ENCODE results near the gene MOXD1.
A peak's percentile ranks its signal among the peaks of the same experiment; 100 is the strongest.

Gene MOXD1

DNA sequence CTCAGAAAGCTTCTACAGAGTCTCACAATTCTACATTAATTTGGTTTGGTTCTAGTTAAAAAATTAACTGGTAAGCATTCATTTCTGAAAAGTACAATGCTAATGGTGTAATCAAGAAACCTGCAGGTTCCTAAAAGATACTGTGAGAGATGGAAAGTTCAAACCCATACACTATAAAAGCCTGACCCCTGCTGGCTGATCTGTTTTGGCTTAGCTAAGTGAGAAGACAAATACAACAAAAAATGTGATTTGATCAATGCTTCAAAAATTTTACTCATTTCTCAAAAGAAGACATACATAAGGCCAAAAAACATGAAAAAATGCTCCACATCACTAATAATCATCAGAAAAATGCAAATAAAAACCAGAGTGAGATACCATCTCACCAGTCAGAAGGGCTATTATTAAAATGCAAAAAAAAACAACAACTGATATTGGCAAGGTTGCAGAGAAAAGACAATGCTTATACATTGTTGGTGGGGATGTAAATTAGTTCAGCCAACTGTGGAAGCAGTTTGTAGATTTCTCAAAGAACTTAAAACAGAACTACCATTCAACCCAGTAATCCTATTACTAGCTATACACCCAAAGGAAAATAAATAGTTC lies 102.8 kb downstream of the MOXD1 start:
- H3K9ac ChIP-seq (ENCODE audit: low read length): no peak overlapping the region
- H3K27ac ChIP-seq (ENCODE audit: low read length): no peak overlapping the region
- H3K4me3 ChIP-seq (ENCODE audit: low read length): no peak overlapping the region
- H3K4me1 ChIP-seq (ENCODE audit: control insufficient read depth, low read depth, low read length): no peaks in the 10 kb centered on the region
- no peaks in the 10 kb centered on the region for H3K27me3 ChIP-seq (ENCODE audit: control insufficient read depth, insufficient read depth, low read length)
- no peaks in the 10 kb centered on the region for H3K36me3 ChIP-seq (ENCODE audit: control insufficient read depth, low read depth, low read length)
- H3K9me3 ChIP-seq (ENCODE audit: control insufficient read depth, low read depth, low read length): no peaks in the 10 kb centered on the region

- no peaks in the 10 kb centered on the region for H3K36me3 ChIP-seq (ENCODE audit: control insufficient read depth, low read depth, low read length)
- H3K27ac ChIP-seq (ENCODE audit: low read length): no peak overlapping the region
- H3K4me3 ChIP-seq (ENCODE audit: low read length): no peak overlapping the region
- peaks cover 3% of the 10 kb centered on the region for H3K4me1 ChIP-seq (ENCODE audit: control insufficient read depth, low read depth, low read length)
- no peaks in the 10 kb centered on the region for H3K27me3 ChIP-seq (ENCODE audit: control insufficient read depth, insufficient read depth, low read length)
- H3K9ac ChIP-seq (ENCODE audit: low read length): no peak overlapping the region
- H3K9me3 ChIP-seq (ENCODE audit: control insufficient read depth, low read depth, low read length): no peaks in the 10 kb centered on the region
Observed at GRCh38 chr6:132289756-132290155, 111.5 kb downstream of the MOXD1 start.

DNA sequence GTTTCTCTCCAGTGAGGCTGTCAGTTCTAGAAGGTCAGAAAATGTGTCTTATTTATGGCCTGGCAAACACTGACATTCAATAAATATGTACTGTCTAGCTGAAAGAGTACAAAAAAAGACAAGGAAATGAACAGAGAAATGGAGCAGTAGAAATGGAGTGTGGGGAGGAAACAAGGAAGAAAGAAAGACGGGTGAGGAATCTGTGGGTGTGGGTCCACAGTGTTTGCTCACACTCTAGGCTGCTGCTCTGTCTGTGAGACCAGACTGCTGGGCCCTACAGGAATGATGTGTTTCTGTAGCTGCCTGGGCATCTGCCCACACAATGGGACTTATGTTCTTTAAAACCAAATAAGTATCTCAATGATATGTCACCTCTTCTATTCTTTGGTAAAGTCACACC lies 114.2 kb downstream of the MOXD1 start:
- Histone ChIP-seq H3K27me3 (ENCODE audit: control insufficient read depth, insufficient read depth, low read length) (no peaks in the 10 kb centered on the region), H3K4me1 (ENCODE audit: control insufficient read depth, low read depth, low read length) (peaks cover 3% of the 10 kb centered on the region), H3K36me3 (ENCODE audit: control insufficient read depth, low read depth, low read length) (no peaks in the 10 kb centered on the region), H3K4me3 (ENCODE audit: low read length) (no peak overlapping the region), H3K9ac (ENCODE audit: low read length) (no peak overlapping the region), H3K9me3 (ENCODE audit: control insufficient read depth, low read depth, low read length) (no peaks in the 10 kb centered on the region), H3K27ac (ENCODE audit: low read length) (no peak overlapping the region)

DNA sequence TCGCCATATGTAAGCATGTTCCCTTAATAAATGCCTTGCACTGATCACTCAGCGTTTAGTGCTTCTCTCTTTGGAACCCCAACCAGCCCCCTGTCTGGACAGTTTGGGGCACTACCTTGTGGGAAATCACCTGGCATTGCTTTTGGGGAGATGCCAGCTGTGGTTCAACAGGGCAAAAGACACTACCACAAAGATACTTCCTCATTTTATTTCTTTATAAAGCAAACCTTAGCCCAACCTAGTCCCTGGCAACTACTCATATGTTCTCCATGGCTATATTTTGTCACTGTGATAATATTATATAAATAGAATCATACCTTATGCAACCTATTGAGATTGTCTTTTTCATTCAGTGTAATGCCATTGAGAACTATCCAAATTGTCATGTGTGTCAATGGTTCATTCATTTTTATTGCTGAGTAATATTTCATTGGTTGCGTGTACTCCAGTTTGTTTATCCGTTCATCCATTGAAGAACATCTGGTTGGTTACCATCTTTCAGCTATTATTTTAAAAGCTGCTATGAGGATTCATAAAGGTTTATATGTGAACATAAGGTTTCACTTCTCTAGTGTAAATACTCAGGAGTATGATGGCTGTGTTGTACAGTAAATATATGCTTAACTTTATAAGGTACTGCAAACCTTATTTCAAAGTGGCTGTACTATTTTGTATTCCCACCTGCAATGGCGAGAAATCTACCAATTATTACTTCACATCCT lies 114.8 kb downstream of the MOXD1 start:
- Histone ChIP-seq H3K4me1 (ENCODE audit: control insufficient read depth, low read depth, low read length) (peaks cover 3% of the 10 kb centered on the region), H3K27ac (ENCODE audit: low read length) (no peak overlapping the region), H3K9me3 (ENCODE audit: control insufficient read depth, low read depth, low read length) (no peaks in the 10 kb centered on the region), H3K4me3 (ENCODE audit: low read length) (no peak overlapping the region), H3K27me3 (ENCODE audit: control insufficient read depth, insufficient read depth, low read length) (no peaks in the 10 kb centered on the region), H3K9ac (ENCODE audit: low read length) (no peak overlapping the region), H3K36me3 (ENCODE audit: control insufficient read depth, low read depth, low read length) (no peaks in the 10 kb centered on the region)

DNA sequence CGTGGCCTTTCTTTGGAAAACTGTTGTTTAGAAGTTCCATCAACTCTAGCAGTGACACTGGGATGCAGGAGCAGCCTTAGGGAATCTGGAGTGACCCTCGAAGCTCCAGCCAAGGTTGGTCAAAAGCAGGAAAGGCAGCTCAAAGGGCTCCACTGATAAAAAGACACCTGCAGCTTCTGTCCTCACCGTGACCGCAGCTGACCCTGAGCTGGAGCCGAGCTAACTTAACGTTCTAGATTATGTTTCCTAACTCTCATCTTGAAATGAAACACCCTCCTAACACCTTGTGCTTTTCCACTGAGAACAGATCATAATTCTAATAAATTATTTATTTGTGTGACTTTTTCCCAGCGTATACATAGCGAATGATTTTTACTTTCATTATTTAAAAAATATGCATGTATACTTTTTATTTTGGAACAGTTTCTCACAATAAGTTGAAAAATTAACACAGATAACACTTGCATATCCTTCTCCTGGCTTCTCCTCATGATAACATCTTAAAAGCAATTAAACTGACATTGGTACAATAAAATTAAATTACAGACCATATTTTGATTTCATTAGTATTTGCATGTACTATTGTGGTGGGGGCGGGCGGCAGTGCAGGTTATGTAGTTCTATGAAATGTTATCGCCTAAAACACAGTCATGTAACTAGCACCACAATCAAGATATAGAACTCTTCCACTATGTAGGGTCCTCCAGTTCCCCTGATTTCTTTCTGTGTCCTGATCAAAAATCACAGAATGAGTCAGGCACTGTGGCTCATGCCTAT lies 116.1 kb downstream of the MOXD1 start:
- H3K27ac ChIP-seq (ENCODE audit: low read length): no peak overlapping the region
- H3K9ac ChIP-seq (ENCODE audit: low read length): no peak overlapping the region
- no peaks in the 10 kb centered on the region for H3K36me3 ChIP-seq (ENCODE audit: control insufficient read depth, low read depth, low read length)
- peaks cover 3% of the 10 kb centered on the region for H3K4me1 ChIP-seq (ENCODE audit: control insufficient read depth, low read depth, low read length)
- H3K27me3 ChIP-seq (ENCODE audit: control insufficient read depth, insufficient read depth, low read length): no peaks in the 10 kb centered on the region
- H3K4me3 ChIP-seq (ENCODE audit: low read length): no peak overlapping the region
- no peaks in the 10 kb centered on the region for H3K9me3 ChIP-seq (ENCODE audit: control insufficient read depth, low read depth, low read length)

GRCh38 chr6:132282696-132283095 lies 118.6 kb downstream of the MOXD1 start:
- Histone ChIP-seq H3K9me3 (ENCODE audit: control insufficient read depth, low read depth, low read length) (no peaks in the 10 kb centered on the region), H3K27me3 (ENCODE audit: control insufficient read depth, insufficient read depth, low read length) (no peaks in the 10 kb centered on the region), H3K4me1 (ENCODE audit: control insufficient read depth, low read depth, low read length) (no peaks in the 10 kb centered on the region), H3K27ac (ENCODE audit: low read length) (no peak overlapping the region), H3K9ac (ENCODE audit: low read length) (no peak overlapping the region), H3K36me3 (ENCODE audit: control insufficient read depth, low read depth, low read length) (no peaks in the 10 kb centered on the region), H3K4me3 (ENCODE audit: low read length) (no peak overlapping the region)

GRCh38 chr6:132280436-132280835 lies 120.8 kb downstream of the MOXD1 start:
- Histone ChIP-seq H3K4me3 (ENCODE audit: low read length) (no peak overlapping the region), H3K9ac (ENCODE audit: low read length) (no peak overlapping the region), H3K9me3 (ENCODE audit: control insufficient read depth, low read depth, low read length) (no peaks in the 10 kb centered on the region), H3K27me3 (ENCODE audit: control insufficient read depth, insufficient read depth, low read length) (no peaks in the 10 kb centered on the region), H3K4me1 (ENCODE audit: control insufficient read depth, low read depth, low read length) (no peaks in the 10 kb centered on the region), H3K27ac (ENCODE audit: low read length) (no peak overlapping the region), H3K36me3 (ENCODE audit: control insufficient read depth, low read depth, low read length) (no peaks in the 10 kb centered on the region)

DNA sequence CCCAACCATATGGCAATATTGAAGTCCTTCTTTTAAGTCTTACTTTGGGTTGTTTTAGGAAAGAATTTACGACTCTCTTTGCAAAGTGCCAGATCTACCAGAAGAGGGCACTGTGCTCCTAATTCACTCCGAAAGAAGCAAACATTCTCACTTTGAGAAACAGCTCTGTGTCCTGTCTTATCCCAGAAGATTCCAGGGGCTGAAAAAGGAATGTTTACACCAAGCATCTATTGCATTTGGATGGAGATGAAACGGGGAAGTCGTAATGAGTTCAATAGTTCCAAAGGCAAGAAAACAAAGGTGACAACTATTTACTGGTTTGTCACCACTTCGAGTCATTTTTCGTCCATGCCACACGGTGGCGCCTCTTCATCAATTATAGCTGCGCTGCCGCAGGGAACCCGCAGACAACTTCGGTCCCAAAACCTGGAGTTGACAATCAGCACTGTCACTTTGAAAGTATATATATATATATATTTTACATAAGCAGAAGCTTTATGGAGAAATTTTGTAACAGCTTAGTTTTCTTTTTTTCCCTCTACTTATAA lies 121.6 kb downstream of the MOXD1 start:
- Histone ChIP-seq H3K9ac (ENCODE audit: low read length) (peak overlapping the region; percentile 36), H3K27ac (ENCODE audit: low read length) (no peak overlapping the region), H3K4me1 (ENCODE audit: control insufficient read depth, low read depth, low read length) (no peaks in the 10 kb centered on the region), H3K9me3 (ENCODE audit: control insufficient read depth, low read depth, low read length) (no peaks in the 10 kb centered on the region), H3K4me3 (ENCODE audit: low read length) (peak overlapping the region; percentile 71), H3K27me3 (ENCODE audit: control insufficient read depth, insufficient read depth, low read length) (no peaks in the 10 kb centered on the region), H3K36me3 (ENCODE audit: control insufficient read depth, low read depth, low read length) (no peaks in the 10 kb centered on the region)

DNA sequence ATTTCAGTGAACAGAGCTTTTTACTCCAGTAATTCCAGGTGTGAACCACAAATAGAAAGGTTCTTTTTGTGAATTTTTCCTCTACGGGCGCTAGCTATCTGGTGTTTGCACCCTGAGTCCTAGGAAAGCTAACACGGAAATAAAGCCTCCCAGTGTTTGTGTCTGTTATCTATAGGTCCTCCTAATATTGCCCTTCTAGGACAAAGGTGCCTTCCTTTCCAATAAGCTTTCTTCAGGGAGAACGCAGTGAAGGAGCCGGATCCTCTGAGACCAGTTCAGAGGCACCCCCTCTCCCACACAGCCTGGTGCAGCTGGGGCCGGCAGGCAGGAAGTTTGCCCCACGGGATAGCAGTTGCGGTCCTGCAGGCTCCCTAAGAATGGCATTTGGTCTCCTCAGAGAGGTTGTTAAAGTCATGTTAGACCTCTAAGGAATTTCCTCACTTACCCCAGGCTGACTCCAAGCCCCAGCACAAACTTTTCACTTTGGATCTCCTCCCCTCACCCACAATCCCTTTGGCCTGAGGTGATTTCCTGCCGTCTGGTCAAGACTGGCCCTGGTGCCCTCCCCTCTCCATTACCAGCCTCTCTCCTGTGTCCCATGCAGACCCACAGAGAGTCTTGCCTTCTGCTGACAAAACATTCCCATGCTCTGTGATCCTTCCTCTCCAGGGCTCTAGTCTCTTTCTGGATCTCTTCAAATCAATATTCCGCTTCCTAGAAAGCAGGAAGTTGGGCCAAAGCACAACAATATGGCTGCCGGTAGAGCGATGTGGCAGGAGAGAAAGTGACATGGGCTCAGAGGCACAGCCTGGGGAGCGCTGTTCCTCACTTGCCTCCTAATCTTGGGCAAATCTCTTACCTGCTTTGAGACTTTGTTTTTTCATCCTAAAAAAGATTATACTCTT lies 126.0 kb downstream of the MOXD1 start:
- no peaks in the 10 kb centered on the region for H3K27me3 ChIP-seq (ENCODE audit: control insufficient read depth, insufficient read depth, low read length)
- no peaks in the 10 kb centered on the region for H3K36me3 ChIP-seq (ENCODE audit: control insufficient read depth, low read depth, low read length)
- no peak overlapping the region for H3K9ac ChIP-seq (ENCODE audit: low read length)
- H3K4me1 ChIP-seq (ENCODE audit: control insufficient read depth, low read depth, low read length): no peaks in the 10 kb centered on the region
- no peaks in the 10 kb centered on the region for H3K9me3 ChIP-seq (ENCODE audit: control insufficient read depth, low read depth, low read length)
- H3K4me3 ChIP-seq (ENCODE audit: low read length): no peak overlapping the region
- H3K27ac ChIP-seq (ENCODE audit: low read length): no peak overlapping the region

GRCh38 chr6:132272776-132273175 lies 128.5 kb downstream of the MOXD1 start:
- Histone ChIP-seq H3K9ac (ENCODE audit: low read length) (no peak overlapping the region), H3K27ac (ENCODE audit: low read length) (no peak overlapping the region), H3K27me3 (ENCODE audit: control insufficient read depth, insufficient read depth, low read length) (no peaks in the 10 kb centered on the region), H3K4me3 (ENCODE audit: low read length) (no peak overlapping the region), H3K4me1 (ENCODE audit: control insufficient read depth, low read depth, low read length) (no peaks in the 10 kb centered on the region), H3K36me3 (ENCODE audit: control insufficient read depth, low read depth, low read length) (no peaks in the 10 kb centered on the region), H3K9me3 (ENCODE audit: control insufficient read depth, low read depth, low read length) (no peaks in the 10 kb centered on the region)
